Measurements from ENCODE around the gene FAM222A.
A peak's percentile ranks its signal among the peaks of the same experiment; 100 is the strongest.

The FAM222A gene

DNA sequence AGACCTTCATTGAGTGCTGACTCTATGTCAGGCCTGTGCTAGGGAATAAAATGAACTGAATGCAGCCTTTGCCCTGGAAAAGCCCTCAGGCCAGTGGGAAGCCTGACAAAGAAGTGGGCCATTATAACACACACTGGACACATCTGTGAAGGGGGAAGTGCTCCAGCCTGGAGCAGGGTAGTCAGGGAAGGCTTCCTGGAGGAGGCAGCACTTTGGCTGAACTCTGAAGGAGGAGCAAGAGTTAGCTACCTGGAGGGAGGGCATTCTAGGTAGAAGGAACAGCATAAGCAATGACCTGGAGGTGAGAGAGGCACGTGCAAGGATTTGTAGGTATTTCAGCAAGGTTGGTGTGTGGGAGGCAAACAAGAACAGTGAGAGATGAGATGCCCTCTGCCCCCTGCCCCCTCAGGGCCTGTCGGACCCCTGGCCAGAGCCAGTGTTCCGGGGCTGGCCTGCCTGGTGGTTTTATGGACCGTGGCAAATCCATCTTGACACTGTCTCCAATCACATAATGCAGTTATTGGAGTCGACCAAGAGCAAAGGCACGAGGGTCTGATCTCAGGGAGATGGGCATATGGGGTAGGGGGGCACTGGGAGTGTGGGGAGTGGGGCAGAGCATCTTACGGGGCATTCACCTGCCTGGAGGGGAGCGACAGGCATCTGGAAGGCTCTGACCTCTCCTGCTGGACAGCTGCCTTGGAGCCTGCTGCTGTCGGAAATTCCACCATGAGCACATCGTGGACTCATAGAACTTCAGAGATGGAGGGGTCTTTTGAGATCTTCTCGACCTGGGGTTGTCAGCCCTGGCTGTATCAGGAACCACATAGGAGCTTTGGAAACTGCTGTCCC is 2.7 kb upstream of the FAM222A start:
- DNase-seq (ENCODE audit: low spot score), result no peak

- no peak for DNase-seq (ENCODE audit: low spot score)
Observed at GRCh38 chr12:109711596-109712461, 1.8 kb upstream of the FAM222A start.

DNA sequence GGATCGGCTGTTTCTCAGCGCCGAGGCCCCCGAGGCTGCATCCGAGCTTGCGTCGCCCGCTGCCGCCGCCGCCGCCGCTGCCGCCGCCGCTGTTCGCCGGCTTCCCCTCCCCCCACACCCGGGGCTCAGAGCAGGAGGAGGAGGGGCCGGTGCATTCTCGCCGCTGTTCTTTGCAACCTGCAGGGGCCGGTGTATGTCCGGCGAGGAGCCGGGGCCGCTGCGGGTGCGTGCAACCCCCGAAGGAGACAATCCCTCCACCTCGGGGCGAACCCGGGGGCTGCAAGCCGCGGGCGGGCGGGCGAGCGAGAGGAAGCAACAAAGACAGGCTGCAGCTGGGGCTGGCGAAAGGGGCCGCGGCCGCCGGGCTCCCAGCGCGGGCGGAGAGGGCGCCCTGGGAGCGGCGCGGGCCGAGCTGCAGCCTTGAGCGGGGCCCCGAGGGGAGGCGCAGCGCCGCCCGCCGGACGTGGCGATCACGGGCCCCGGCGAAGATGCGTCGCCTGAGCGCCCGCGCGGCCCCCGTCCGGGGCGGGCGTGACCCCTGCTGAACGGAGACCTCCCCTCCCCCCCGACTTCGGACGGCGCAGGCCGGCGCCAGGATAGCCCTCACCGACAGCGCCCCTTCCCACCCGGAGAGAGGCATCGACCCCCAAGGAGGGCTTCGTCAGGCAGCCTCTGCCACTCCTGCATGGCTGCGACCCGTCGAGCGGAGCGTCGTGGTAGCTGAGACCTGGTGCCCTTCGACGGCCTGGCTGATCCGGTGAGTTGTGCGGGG is 702 bp downstream of the FAM222A start:
- DNase-seq (ENCODE audit: low spot score), result peak; percentile 71

GRCh38 chr12:109714913-109715244 is 1.3 kb downstream of the FAM222A start:
- no peak for DNase-seq (ENCODE audit: low spot score)

DNA sequence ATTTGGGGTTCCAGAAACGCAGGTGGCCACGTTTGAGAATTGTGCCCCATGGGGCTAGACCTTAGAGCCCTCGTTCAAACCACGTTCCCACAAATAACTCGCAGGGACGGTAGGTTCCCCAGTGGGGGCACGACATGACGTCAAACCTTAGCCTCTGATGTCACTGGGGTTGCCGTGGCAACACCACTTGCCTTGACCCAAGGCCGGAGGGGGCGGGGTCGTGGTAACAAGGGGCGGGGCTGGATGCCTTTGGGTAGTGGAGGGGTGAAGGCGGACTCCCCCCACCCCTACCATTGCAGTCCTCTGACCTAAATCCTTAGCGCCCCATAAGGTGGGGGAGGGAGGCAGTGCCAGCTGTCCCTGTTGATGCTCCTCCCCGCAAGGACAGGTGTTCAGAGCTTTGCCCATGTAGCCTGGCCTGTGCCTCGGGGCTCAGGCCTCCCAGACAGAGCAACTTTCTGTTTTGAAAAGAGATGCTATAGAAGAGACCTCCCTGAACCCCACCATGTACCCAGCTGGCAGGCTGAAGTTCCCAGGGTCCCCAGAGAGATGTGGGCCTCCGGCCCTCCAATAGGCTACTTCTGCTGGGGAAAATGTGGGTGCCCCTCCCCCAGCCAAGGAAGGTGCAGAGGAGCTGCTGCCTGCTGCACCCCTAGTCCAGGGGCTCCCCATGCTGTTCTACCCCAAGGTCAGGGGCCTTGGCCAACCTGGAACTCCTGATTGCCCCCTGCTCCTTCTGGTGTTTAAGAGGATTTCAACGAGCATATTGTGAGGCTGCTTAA is 1.9 kb downstream of the FAM222A start:
- no peak for DNase-seq (ENCODE audit: low spot score)

- no peak for DNase-seq (ENCODE audit: low spot score)
Observed at GRCh38 chr12:109716092-109716479, 2.5 kb downstream of the FAM222A start.

DNA sequence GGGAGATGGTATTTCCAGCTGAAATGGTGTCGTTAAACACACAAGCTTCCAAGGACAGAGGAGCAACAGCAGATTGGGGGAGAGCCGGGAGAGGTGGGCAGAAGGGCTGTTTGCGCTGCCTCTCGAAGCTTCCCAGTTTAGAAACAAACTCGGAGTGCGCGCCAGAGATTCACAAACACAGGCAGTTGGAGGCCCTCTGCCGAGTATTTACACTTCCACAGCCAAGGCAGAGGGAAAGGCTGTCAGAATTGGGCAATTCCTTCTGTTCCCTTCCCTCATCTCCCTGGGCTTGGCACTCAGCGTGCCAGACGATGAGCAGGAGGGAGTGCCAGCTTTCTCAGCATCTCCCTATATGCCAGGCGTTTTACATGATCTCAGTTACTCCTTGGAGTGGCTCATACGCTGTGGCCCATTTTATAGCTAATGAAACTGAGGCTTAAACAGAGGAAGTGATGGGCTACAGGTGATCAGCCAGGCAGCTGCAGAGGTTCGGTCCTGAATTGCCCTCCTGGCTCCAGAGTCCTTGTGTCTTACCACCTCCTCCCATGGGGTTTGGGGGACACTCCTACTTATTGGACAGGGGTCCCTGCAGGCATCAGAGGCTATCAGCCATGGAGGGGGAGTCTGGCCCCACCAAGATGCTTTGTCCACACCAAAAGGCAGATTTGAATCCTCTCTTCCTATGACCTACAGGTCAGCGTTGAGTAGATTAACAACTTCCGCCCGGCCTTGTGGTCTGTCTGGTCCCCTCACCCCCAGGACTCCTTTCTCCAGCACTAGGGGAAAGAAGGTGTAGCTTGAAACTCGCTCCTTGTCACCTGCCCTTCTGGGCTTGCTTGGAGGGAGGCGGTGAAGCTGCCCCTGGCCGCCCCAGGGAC is 3.1 kb downstream of the FAM222A start:
- no peak for DNase-seq (ENCODE audit: low spot score)

GRCh38 chr12:109717390-109718357 is 4.0 kb downstream of the FAM222A start:
- no peak for DNase-seq (ENCODE audit: low spot score)

- DNase-seq (ENCODE audit: low spot score), result no peak
Observed at GRCh38 chr12:109718390-109718789, 4.8 kb downstream of the FAM222A start.

- peak; percentile 27 for DNase-seq (ENCODE audit: low spot score)
Observed at GRCh38 chr12:109719123-109720022, 5.7 kb downstream of the FAM222A start.

- DNase-seq (ENCODE audit: low spot score), result no peak
Observed at GRCh38 chr12:109720152-109720856, 6.7 kb downstream of the FAM222A start.

GRCh38 chr12:109720857-109721189 is 7.2 kb downstream of the FAM222A start:
- no peak for DNase-seq (ENCODE audit: low spot score)

- no peak for DNase-seq (ENCODE audit: low spot score)
Observed at GRCh38 chr12:109721276-109721675, 7.7 kb downstream of the FAM222A start.

DNA sequence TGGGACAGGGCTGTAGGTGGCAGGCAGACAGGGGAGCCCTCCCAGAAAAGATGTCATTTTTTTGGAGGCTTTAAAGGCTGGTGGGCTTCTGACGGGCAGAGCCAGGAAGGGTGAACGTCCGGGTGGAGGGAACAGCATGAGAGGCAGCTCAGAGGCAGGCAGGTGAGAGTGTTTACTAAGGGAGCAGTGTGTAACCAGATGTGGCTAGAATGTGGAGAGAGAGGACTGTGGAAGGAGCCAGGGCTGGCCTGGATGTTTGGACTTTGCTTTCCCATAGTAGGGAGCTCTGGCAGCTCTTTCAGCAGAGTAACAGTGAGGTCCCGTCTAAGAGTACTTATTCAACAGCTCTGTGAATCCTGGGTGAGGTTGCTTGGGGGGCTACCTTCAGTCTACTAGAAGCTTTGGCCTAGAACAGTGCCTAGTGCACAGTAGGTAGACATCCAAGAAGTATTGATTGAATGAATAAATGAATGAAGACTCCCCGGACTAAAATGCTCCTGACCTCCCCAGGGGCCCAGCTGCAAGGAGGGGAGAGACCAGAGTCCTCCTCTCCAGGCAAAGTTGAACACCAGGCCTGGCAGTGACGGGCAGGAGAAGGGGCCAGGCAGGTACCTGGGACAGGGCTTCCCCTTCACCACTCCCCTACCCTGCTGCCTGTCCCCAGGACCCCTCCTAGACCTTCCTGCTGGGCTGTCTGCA is 8.5 kb downstream of the FAM222A start:
- no peak for DNase-seq (ENCODE audit: low spot score)

DNA sequence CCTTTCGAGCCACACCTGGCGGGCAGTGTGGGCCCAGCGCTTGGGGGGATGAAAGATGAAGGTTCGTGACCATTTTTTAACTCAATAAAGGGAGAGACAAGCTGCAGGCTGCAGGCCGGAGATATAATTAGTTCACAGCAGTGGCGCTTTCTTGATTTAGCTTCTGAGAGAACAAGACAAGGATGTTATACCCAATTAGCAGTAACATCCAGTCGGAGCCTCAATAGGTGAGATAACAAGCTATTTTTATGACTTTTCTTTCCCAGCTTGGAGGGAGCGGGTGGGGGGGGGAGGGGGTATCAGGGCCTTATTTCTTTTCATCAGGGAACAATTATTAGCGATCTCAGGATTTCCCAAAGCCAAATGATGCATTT is 9.1 kb downstream of the FAM222A start:
- DNase-seq (ENCODE audit: low spot score), result no peak

DNA sequence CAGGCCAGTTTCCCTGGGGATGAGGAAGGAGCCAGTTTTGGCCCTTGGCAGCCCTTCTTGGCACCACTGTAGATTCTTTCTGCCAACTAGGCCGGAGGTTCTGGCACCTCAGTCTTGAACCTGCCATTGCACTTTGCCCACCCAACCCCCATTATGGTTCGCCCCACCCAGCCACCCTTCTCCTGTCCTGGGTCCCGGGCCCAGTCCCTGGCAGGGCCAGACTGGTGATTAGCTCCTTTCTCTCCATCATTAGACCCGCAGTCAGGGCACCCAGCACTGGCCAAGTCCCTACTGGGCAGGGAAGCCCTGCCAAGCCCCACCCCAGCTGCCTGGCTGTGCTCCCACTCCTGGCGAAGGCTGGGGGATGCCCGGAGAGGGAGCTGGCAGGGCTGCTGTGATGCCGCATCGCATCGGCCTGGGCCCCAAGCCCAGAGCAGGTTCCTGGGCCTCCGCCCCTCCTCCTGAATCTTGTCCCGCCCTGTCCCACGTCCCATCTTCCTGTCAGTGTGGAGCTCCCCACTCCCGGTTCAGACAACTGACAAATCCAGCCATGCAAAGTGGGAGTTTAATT is 9.8 kb downstream of the FAM222A start:
- no peak for DNase-seq (ENCODE audit: low spot score)

GRCh38 chr12:109724321-109724892 is 10.8 kb downstream of the FAM222A start:
- DNase-seq (ENCODE audit: low spot score), result no peak
